GM15510 (cell line): ENCODE results near the gene DCLK2.

ENCODE experiments used
- POLR2A ChIP-seq: IDR thresholded peaks from 3 replicates; pipeline ENCODE4 v1.6.1; 2011; ENCODE audit warnings: borderline replicate concordance; ENCODE audit not compliant: insufficient read length; ENCODE audit errors: extremely low read depth

DCLK2 gene

GRCh38 chr4:150145090-150145945, 67.1 kb downstream of the DCLK2 start:
- no peak for TF ChIP-seq POLR2A

- TF ChIP-seq POLR2A = no peak
These were observed 67.7 kb downstream of the DCLK2 start for GRCh38 chr4:150145946-150146340.

GRCh38 chr4:150149381-150149780, 71.1 kb downstream of the DCLK2 start:
- TF ChIP-seq POLR2A = no peak

- no peak for TF ChIP-seq POLR2A
These were observed 72.4 kb downstream of the DCLK2 start for GRCh38 chr4:150150629-150151062.

- no peak for TF ChIP-seq POLR2A
These were observed 74.5 kb downstream of the DCLK2 start for GRCh38 chr4:150152766-150153165.

- no peak for TF ChIP-seq POLR2A
These were observed 77.1 kb downstream of the DCLK2 start for GRCh38 chr4:150155391-150155790.

- TF ChIP-seq POLR2A = no peak
These were observed 78.3 kb downstream of the DCLK2 start for GRCh38 chr4:150156543-150156942.

- TF ChIP-seq POLR2A = no peak
These were observed 79.8 kb downstream of the DCLK2 start for GRCh38 chr4:150158041-150158440.

GRCh38 chr4:150160473-150160872, 82.2 kb downstream of the DCLK2 start:
- TF ChIP-seq POLR2A = no peak

- no peak for TF ChIP-seq POLR2A
These were observed 82.9 kb downstream of the DCLK2 start for GRCh38 chr4:150161109-150161508.

GRCh38 chr4:150164055-150164454, 85.8 kb downstream of the DCLK2 start:
- TF ChIP-seq POLR2A = no peak

- TF ChIP-seq POLR2A = no peak
These were observed 86.8 kb downstream of the DCLK2 start for GRCh38 chr4:150164956-150165629.

- no peak for TF ChIP-seq POLR2A
These were observed 88.8 kb downstream of the DCLK2 start for GRCh38 chr4:150167054-150167453.

GRCh38 chr4:150173432-150173861, 95.2 kb downstream of the DCLK2 start:
- no peak for TF ChIP-seq POLR2A

- TF ChIP-seq POLR2A = no peak
These were observed 95.7 kb downstream of the DCLK2 start for GRCh38 chr4:150173982-150174398.

GRCh38 chr4:150176547-150176946, 98.3 kb downstream of the DCLK2 start:
- TF ChIP-seq POLR2A = no peak
